Mesendoderm (in vitro differentiated cells): ENCODE measurements around the gene ZNF853.

ENCODE experiments used
- DNase-seq: peaks from one replicate; pipeline ENCODE4 v3.0.0; 2013
- H2AK5ac ChIP-seq: 2 replicates; pipeline ENCODE4 v1.6.1; 2013; ENCODE audit warnings: low read length, inconsistent platforms
- H2BK120ac ChIP-seq: 2 replicates; pipeline ENCODE4 v1.6.1; 2013; ENCODE audit warnings: low read depth, mild to moderate bottlenecking, low read length, moderate library complexity, mixed read lengths
- H2BK15ac ChIP-seq: replicated peaks from 2 replicates; pipeline ENCODE4 v1.6.1; 2013; ENCODE audit warnings: low read depth, mild to moderate bottlenecking, moderate library complexity
- H2BK5ac ChIP-seq: 2 replicates; pipeline ENCODE4 v1.6.1; 2013; ENCODE audit warnings: low read length, inconsistent platforms
- H3K18ac ChIP-seq: 2 replicates; pipeline ENCODE4 v1.6.1; 2013; ENCODE audit warnings: mild to moderate bottlenecking, low read length, mixed read lengths
- H3K23ac ChIP-seq: one replicate; pipeline ENCODE4 v1.6.1; 2013; ENCODE audit warnings: low read length
- H3K27ac ChIP-seq: 2 replicates; pipeline ENCODE4 v1.5.1; 2013; ENCODE audit warnings: low read depth, mild to moderate bottlenecking, inconsistent platforms, low read length, moderate library complexity
- H3K27me3 ChIP-seq: 2 replicates; pipeline ENCODE4 v1.6.1; 2013; ENCODE audit warnings: low read length, control low read depth, mild to moderate bottlenecking, inconsistent platforms; ENCODE audit not compliant: insufficient read depth, poor library complexity
- H3K36me3 ChIP-seq: 2 replicates; pipeline ENCODE4 v1.6.1; 2013; ENCODE audit warnings: low read length, inconsistent platforms; ENCODE audit not compliant: control insufficient read depth, insufficient read depth
- H3K4ac ChIP-seq: one replicate; pipeline ENCODE4 v1.6.1; 2013; ENCODE audit warnings: low read depth, mild to moderate bottlenecking, low read length, moderate library complexity
- H3K4me1 ChIP-seq: 2 replicates; pipeline ENCODE4 v1.6.1; 2013; ENCODE audit warnings: low read depth, low read length, inconsistent platforms; ENCODE audit not compliant: control insufficient read depth
- H3K4me2 ChIP-seq: 2 replicates; pipeline ENCODE4 v1.6.1; 2013; ENCODE audit warnings: low read length
- H3K4me3 ChIP-seq: 2 replicates; pipeline ENCODE4 v1.5.1; 2013; ENCODE audit warnings: mild to moderate bottlenecking, low read length
- H3K56ac ChIP-seq: one replicate; pipeline ENCODE4 v1.6.1; 2013; ENCODE audit warnings: low read length
- H3K79me1 ChIP-seq: 2 replicates; pipeline ENCODE4 v1.6.1; 2013; ENCODE audit warnings: low read length, inconsistent platforms
- H3K79me2 ChIP-seq: 2 replicates; pipeline ENCODE4 v1.6.1; 2013; ENCODE audit warnings: mild to moderate bottlenecking, low read length; ENCODE audit not compliant: control insufficient read depth, insufficient read depth
- H3K9ac ChIP-seq: 2 replicates; pipeline ENCODE4 v1.6.1; 2013; ENCODE audit warnings: low read length, inconsistent platforms
- H4K5ac ChIP-seq: one replicate; pipeline ENCODE4 v1.6.1; 2013; ENCODE audit warnings: low read length
- H4K8ac ChIP-seq: one replicate; pipeline ENCODE4 v1.6.1; 2013; ENCODE audit warnings: low read depth, mild to moderate bottlenecking, control low read depth, low read length, moderate library complexity
- WGBS: extraction: QIAGEN DNeasy Blood & Tissue Kit; methylation state at CpG from one replicate; pipeline ENCODE4 v1.1.7; 2013; ENCODE audit warnings: low lambda C conversion rate, missing lambda C conversion rate; ENCODE audit not compliant: insufficient coverage; ENCODE audit errors: extremely low coverage; 5-methylcytosine and 5-hydroxymethylcytosine counted together

Gene ZNF853

DNA sequence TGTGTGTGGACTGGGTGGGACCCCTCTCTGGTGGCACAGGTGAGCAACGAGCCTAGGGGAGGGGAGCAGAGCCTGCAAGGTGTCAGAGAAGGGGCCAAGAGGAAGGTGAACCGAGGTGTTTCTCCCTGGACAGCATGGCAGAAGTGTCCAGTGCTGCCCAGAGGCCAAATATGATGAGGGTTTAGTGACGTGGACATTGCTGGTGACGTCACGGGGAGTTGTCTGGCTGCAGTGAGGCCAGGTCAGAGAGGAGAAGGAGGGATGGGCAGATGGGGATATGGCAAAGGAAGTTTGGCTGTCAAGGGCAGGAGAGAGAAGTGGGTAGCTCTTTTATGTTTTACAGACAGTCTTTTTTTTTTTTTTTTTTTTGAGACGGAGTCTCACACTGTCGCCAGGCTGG lies 2.6 kb upstream of the ZNF853 start:
- H3K4me3 ChIP-seq, result no peak overlapping the region
- H3K23ac ChIP-seq, result no peak overlapping the region
- no peak overlapping the region for H3K4ac ChIP-seq

DNA sequence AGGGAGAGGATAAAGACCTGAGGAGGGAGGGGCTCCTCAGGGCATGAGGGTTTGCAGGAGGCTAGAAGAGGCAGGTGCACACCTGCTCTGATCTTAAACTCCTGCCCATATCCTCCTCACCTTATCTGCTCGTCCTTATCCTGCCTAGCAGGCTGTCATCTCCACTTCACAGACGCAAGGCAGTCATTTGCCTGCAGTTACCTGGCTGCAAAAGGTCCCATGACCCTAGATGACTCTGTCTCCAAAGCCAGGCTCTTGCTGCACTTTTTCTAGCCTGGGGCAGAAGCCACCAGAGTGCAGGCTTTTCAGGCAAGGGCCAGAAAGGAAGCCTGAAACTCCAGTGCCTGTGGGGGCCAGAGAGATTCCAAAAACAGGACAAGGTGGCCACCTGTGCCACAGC lies 1.7 kb upstream of the ZNF853 start:
- H3K4me1 ChIP-seq, result peaks cover 7% of the 10 kb centered on the region
- no peak overlapping the region for H3K23ac ChIP-seq
- no peaks in the 10 kb centered on the region for H3K27me3 ChIP-seq
- no peak overlapping the region for H4K5ac ChIP-seq
- no peak overlapping the region for H3K18ac ChIP-seq
- no peak overlapping the region for H2BK120ac ChIP-seq
- no peak overlapping the region for H2BK15ac ChIP-seq
- no peak overlapping the region for H3K4me2 ChIP-seq
- H3K4me3 ChIP-seq, result no peak overlapping the region
- H3K4ac ChIP-seq, result no peak overlapping the region
- peak overlapping the region; percentile 60 for H3K56ac ChIP-seq
- H4K8ac ChIP-seq, result no peak overlapping the region
- H3K9ac ChIP-seq, result no peak overlapping the region
- no peaks in the 10 kb centered on the region for H3K79me1 ChIP-seq
- H2AK5ac ChIP-seq, result no peak overlapping the region
- WGBS, result no CpG with 5 or more reads among the region's 2 CpGs
- H3K36me3 ChIP-seq, result no peaks in the 10 kb centered on the region
- H3K27ac ChIP-seq, result peak overlapping the region; percentile 18
- H2BK5ac ChIP-seq, result no peak overlapping the region
- H3K79me2 ChIP-seq, result no peaks in the 10 kb centered on the region
- peak; percentile 75 for DNase-seq

More for the DNA sequence above, 2.6 kb upstream of the ZNF853 start:
- WGBS, result no CpG with 5 or more reads among the region's 7 CpGs
- no peak for DNase-seq
- H3K36me3 ChIP-seq, result no peaks in the 10 kb centered on the region
- no peak overlapping the region for H3K27ac ChIP-seq
- H2BK15ac ChIP-seq, result no peak overlapping the region
- no peak overlapping the region for H3K18ac ChIP-seq
- no peaks in the 10 kb centered on the region for H3K79me2 ChIP-seq
- H2BK120ac ChIP-seq, result no peak overlapping the region
- H3K4me1 ChIP-seq, result peaks cover 7% of the 10 kb centered on the region
- no peak overlapping the region for H2BK5ac ChIP-seq
- H3K79me1 ChIP-seq, result no peaks in the 10 kb centered on the region
- H3K56ac ChIP-seq, result no peak overlapping the region
- H3K4me2 ChIP-seq, result no peak overlapping the region
- no peak overlapping the region for H4K8ac ChIP-seq
- peak overlapping the region; percentile 92 for H2AK5ac ChIP-seq
- no peaks in the 10 kb centered on the region for H3K27me3 ChIP-seq
- H4K5ac ChIP-seq, result no peak overlapping the region
- no peak overlapping the region for H3K9ac ChIP-seq

DNA sequence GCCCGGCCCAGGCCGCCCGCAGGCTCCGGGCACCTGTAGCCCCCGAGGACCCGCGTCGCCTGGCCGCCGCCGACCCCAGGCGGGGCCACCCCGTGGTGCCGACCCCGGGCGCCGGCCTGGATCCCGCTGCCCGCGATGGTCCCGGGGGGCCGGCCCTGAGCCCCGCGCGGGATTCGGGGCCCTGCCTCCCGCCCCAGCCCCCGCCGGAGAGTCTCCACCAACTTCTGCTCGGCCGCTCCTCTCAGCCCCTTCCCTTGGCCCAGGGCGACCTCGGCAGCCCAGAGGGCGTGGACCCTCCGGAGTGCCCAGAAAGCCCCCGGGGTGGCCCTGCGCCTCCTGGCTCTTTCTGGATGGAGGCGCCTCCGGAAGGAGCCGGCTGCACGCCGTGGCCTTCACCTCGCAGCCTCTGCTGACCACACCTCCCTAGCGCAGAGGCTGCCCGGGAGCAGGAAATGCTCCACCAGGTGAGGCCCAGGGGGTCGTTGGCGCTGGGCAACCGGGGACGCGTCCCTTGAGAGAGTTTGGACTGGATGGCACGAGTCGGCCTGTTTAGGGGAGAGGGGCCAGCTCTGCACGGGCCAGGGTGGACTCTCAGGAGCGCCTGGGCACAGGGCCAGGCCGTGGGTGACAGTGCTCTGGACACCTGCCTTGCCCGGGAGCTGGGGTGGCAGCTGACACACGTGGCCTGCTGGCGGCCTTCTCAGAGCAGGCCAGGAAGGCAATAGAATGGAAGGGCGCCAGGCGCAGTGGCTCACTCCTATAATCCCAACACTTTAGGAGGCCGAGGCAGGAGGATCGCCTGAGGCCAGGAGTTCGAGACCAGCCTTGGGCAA lies 529 bp downstream of the ZNF853 start:
- no CpG with 5 or more reads among the region's 63 CpGs for WGBS
- Histone ChIP-seq H2BK5ac (no peak overlapping the region), H3K18ac (peak overlapping the region; percentile 95), H3K4me2 (peak overlapping the region; percentile 66), H2BK15ac (no peak overlapping the region), H3K56ac (peak overlapping the region; percentile 85), H3K23ac (no peak overlapping the region), H3K4me3 (peak overlapping the region; percentile 41), H3K36me3 (no peaks in the 10 kb centered on the region), H3K79me2 (no peaks in the 10 kb centered on the region), H3K4me1 (peaks cover 7% of the 10 kb centered on the region), H4K8ac (peak overlapping the region; percentile 82), H2AK5ac (no peak overlapping the region), H2BK120ac (peak overlapping the region; percentile 47), H3K79me1 (no peaks in the 10 kb centered on the region), H3K27me3 (no peaks in the 10 kb centered on the region), H3K9ac (peak overlapping the region; percentile 75), H3K4ac (peak overlapping the region; percentile 76), H3K27ac (peak overlapping the region; percentile 81), H4K5ac (no peak overlapping the region)
- peak; percentile 70 for DNase-seq

DNA sequence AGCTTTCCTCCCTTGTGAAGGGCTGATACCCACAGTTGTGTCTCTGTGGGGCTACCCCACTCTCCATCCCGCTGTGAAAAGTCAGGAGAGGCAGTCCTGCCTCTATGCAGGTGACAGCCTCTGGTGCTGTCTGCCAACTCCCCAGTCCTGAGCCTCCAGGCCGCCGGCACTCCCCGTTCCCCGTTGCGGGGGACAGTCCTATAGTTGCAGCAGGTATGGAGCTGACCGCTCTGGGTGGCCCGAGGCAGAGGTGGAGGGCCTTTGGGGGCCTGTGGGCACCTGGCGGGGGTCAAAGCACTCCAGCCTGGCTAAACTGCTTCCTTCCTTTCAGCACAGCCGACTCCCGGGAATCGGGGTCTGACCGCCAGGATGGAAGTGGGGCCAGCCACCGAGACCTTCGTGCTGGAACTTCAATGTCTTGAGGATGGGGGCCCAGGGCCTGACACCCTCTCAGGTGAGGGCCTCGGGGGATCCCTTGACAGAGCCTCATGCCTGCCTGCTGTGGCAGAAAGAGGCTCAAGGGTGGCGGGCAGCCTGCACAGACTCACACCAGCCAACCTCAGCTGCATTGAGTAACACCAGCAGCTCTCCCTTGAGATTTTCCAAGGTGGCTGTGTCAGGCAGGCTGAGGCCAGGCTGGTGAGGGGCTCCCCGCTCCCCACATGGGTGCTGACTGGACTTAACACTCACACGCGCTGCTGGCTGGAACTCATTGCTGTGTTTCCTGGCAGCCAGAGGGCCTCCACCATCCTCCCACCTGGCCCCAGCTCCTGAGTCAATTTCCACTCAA lies 1.6 kb downstream of the ZNF853 start:
- Histone ChIP-seq H3K79me2 (no peaks in the 10 kb centered on the region), H3K4ac (no peak overlapping the region), H3K9ac (peak overlapping the region; percentile 13), H3K27ac (no peak overlapping the region), H2BK15ac (no peak overlapping the region), H2BK5ac (no peak overlapping the region), H3K23ac (no peak overlapping the region), H3K18ac (no peak overlapping the region), H3K4me3 (no peak overlapping the region), H4K5ac (no peak overlapping the region), H3K56ac (no peak overlapping the region), H3K79me1 (no peaks in the 10 kb centered on the region), H3K36me3 (peaks cover 5% of the 10 kb centered on the region), H2BK120ac (no peak overlapping the region), H3K4me1 (peaks cover 7% of the 10 kb centered on the region), H2AK5ac (no peak overlapping the region), H4K8ac (no peak overlapping the region), H3K4me2 (no peak overlapping the region), H3K27me3 (no peaks in the 10 kb centered on the region)
- WGBS, result no CpG with 5 or more reads among the region's 20 CpGs
- DNase-seq, result no peak

DNA sequence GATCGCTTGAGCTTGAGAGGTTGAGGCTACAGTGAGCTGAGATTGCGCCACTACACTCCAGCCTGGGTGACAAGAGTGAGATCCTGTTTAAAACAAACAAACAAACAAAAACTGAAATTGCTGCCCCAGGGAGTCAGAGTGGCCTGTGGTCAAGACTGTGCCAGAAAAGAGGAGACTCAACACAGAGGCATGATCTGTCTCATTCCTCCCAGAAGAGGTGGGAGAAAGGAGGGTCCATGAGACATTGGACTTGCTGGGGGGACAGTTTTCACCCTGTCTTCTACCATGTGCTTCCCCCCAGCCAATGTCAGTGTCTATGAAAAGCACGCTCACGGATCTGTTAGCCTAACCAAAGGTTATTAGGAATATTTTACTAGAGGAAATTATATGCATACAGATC lies 3.2 kb downstream of the ZNF853 start:
- H3K4me2 ChIP-seq, result no peak overlapping the region
- H3K23ac ChIP-seq, result no peak overlapping the region
- H3K79me1 ChIP-seq, result no peaks in the 10 kb centered on the region
- WGBS, result no CpG with 5 or more reads among the region's 4 CpGs
- no peaks in the 10 kb centered on the region for H3K79me2 ChIP-seq
- no peak for DNase-seq
- H3K27ac ChIP-seq, result no peak overlapping the region
- no peak overlapping the region for H3K18ac ChIP-seq
- H3K4me1 ChIP-seq, result peaks cover 5% of the 10 kb centered on the region
- H3K36me3 ChIP-seq, result peaks cover 5% of the 10 kb centered on the region
- no peak overlapping the region for H4K5ac ChIP-seq
- no peak overlapping the region for H3K4me3 ChIP-seq
- H3K56ac ChIP-seq, result no peak overlapping the region
- H3K4ac ChIP-seq, result no peak overlapping the region
- H2BK15ac ChIP-seq, result no peak overlapping the region
- H3K27me3 ChIP-seq, result no peaks in the 10 kb centered on the region
- H2AK5ac ChIP-seq, result no peak overlapping the region
- H2BK5ac ChIP-seq, result no peak overlapping the region
- no peak overlapping the region for H2BK120ac ChIP-seq
- H3K9ac ChIP-seq, result no peak overlapping the region
- H4K8ac ChIP-seq, result no peak overlapping the region
